Endothelial cell (in vitro differentiated cells): ENCODE results near the gene RINL. TPM values are rescaled to one million over a fixed set of nuclear protein-coding genes. Genes with fewer than 3 reads are reported as not detected.
A peak's percentile ranks its signal among the peaks of the same experiment; 100 is the strongest.

Experiments used
- DNase-seq: peaks from one replicate; pipeline ENCODE4 v3.0.0; 2021; ENCODE audit warnings: low spot score
- H3K27ac Mint-ChIP-seq: one replicate; pipeline ENCODE4 v1.8.0; 2021; ENCODE audit warnings: mixed read lengths, inconsistent platforms; ENCODE audit not compliant: unreplicated experiment
- H3K27me3 Mint-ChIP-seq: one replicate; pipeline ENCODE4 v1.8.0; 2021; ENCODE audit warnings: mild to moderate bottlenecking, moderate library complexity, mixed read lengths, inconsistent platforms; ENCODE audit not compliant: unreplicated experiment
- H3K36me3 Mint-ChIP-seq: one replicate; pipeline ENCODE4 v1.8.0; 2021; ENCODE audit warnings: mild to moderate bottlenecking, low read depth, mixed read lengths, inconsistent platforms; ENCODE audit not compliant: unreplicated experiment
- H3K4me1 Mint-ChIP-seq: one replicate; pipeline ENCODE4 v1.8.0; 2021; ENCODE audit warnings: mild to moderate bottlenecking, mixed read lengths, inconsistent platforms; ENCODE audit not compliant: unreplicated experiment
- H3K4me3 Mint-ChIP-seq: one replicate; pipeline ENCODE4 v1.8.0; 2021; ENCODE audit warnings: mild to moderate bottlenecking, mixed read lengths, inconsistent platforms; ENCODE audit not compliant: unreplicated experiment
- H3K9me3 Mint-ChIP-seq: one replicate; pipeline ENCODE4 v1.8.0; 2021; ENCODE audit warnings: mixed read lengths, inconsistent platforms; ENCODE audit not compliant: unreplicated experiment
- total RNA-seq: library from RNA; stranded (reverse); fragmentation: NEBNext Ultra II Directional; extraction: Animal tissue kit (Norgen Biotek cat#: 25700); gene quantifications from one replicate; pipeline ENCODE4 v1.2.1, GENCODE V29; 2021; ENCODE audit not compliant: unreplicated experiment
- TF ChIP-seq, protein P1 (sequence below): fragments of 200-600 bp; sonication (generic); IDR thresholded peaks from one replicate; pipeline ENCODE4 v1.5.0; 2021; ENCODE audit warnings: antibody characterized with exemption; ENCODE audit not compliant: unreplicated experiment

The RINL gene
- total RNA-seq, 1 donor from 2014 or later, result 5.6 TPM

DNA sequence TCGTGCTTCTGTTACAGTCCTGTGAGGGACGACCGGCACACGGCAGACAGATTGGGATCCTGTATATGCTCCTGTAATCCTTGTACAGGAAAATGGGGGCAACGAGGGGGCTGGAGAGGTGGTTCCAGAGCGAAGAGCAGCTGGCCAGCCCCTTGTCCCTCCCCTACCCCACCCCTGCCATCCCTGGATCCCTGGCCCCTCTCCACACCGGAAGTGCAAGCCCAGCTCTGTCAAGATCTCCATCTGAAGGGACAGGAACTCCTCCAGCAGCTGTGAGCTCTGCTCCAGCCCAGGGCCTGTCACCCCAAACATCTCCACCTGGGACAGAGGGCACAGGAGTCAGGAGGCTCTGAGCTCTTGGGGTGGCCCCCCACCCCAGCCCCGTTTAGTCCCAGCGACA lies 39.4 kb upstream of the RINL start:
- TF ChIP-seq, protein P1, sequence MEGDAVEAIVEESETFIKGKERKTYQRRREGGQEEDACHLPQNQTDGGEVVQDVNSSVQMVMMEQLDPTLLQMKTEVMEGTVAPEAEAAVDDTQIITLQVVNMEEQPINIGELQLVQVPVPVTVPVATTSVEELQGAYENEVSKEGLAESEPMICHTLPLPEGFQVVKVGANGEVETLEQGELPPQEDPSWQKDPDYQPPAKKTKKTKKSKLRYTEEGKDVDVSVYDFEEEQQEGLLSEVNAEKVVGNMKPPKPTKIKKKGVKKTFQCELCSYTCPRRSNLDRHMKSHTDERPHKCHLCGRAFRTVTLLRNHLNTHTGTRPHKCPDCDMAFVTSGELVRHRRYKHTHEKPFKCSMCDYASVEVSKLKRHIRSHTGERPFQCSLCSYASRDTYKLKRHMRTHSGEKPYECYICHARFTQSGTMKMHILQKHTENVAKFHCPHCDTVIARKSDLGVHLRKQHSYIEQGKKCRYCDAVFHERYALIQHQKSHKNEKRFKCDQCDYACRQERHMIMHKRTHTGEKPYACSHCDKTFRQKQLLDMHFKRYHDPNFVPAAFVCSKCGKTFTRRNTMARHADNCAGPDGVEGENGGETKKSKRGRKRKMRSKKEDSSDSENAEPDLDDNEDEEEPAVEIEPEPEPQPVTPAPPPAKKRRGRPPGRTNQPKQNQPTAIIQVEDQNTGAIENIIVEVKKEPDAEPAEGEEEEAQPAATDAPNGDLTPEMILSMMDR, result no peak
- peaks cover 15% of the 10 kb centered on the region for H3K4me1 Mint-ChIP-seq

DNA sequence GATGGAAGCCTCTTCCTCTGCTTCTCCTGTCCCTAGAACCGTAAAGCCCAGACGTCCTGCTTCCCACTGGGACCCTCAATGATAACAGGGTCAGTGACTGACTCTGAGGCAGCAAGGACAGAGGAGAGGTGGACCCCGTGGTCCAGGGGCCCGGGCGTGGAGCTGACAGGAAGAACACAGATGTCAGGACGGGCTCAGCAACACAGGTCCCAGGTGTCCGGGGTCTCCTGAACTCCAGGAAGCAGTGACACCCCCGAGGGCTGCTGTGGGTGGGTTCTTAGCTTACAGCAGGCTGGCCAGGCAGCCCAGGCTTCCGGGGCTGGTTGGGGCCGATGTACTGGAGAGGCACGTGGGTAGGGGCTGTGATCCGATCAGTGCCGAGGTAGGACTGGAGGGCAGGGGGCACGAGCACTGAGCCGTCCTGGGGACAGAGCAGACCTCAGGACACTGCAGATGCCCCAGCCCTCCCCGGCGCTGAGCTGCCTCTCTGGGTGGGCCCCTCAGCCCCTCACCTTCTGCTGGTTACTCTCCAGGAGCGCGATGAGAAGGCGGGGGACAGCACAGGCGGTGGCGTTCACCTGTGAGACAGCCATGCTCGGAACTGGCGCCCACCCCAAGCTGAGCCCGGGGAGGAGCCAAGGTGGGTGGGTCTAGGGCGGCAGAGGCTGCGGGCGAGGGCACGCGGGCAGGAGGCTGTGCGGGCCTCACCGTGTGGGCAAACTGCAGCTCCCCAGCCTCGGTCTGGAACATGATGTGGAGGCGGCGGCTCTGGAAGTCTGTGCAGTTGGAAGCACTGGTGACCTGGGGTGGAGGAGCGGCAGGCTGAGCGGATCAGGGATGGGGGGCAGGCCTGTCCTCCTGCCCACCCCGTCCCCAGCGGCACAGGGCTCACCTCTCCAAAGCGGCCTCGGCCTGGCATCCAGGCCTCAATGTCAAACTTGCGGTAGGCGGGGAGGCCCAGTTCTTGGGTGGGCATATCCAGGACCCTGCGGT lies 37.5 kb upstream of the RINL start:
- TF ChIP-seq, protein P1, result no peak
- Mint-ChIP-seq H3K36me3 (peaks cover 3% of the 10 kb centered on the region), H3K27ac (peak overlapping the region; percentile 42), H3K27me3 (peaks cover 12% of the 10 kb centered on the region), H3K9me3 (no peaks in the 10 kb centered on the region), H3K4me1 (peaks cover 11% of the 10 kb centered on the region), H3K4me3 (peak overlapping the region; percentile 24)
- no peak for DNase-seq

More for the DNA sequence above, 39.4 kb upstream of the RINL start:
- no peak for DNase-seq
- Mint-ChIP-seq H3K9me3 (no peaks in the 10 kb centered on the region), H3K27me3 (peaks cover 10% of the 10 kb centered on the region), H3K27ac (no peak overlapping the region), H3K36me3 (peaks cover 4% of the 10 kb centered on the region), H3K4me3 (no peak overlapping the region)

DNA sequence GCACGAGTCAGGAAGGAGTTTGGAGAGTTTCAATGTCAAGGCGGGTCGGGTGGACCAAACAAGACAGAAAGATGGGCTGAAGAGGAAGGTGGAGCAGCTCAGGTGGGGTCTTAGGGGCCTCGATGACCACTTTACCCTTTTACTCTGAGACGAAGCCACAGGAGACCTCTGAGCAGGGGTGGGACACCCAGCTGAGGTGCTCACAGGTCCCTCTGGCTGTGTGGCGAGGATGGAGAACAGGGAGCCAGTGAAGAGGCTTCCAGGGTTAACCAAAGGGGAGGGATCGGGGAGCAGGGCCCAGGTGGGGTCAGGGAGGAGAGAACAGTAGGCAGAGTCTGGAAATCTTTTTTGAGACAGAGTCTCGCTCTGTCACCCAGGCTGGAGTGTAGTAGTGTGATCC lies 35.9 kb upstream of the RINL start:
- peaks cover 6% of the 10 kb centered on the region for H3K4me1 Mint-ChIP-seq
- peaks cover 4% of the 10 kb centered on the region for H3K36me3 Mint-ChIP-seq
- H3K9me3 Mint-ChIP-seq, result no peaks in the 10 kb centered on the region
- TF ChIP-seq, protein P1, result no peak
- H3K27ac Mint-ChIP-seq, result no peak overlapping the region
- H3K4me3 Mint-ChIP-seq, result peak overlapping the region; percentile 20
- DNase-seq, result no peak
- H3K27me3 Mint-ChIP-seq, result peaks cover 12% of the 10 kb centered on the region

DNA sequence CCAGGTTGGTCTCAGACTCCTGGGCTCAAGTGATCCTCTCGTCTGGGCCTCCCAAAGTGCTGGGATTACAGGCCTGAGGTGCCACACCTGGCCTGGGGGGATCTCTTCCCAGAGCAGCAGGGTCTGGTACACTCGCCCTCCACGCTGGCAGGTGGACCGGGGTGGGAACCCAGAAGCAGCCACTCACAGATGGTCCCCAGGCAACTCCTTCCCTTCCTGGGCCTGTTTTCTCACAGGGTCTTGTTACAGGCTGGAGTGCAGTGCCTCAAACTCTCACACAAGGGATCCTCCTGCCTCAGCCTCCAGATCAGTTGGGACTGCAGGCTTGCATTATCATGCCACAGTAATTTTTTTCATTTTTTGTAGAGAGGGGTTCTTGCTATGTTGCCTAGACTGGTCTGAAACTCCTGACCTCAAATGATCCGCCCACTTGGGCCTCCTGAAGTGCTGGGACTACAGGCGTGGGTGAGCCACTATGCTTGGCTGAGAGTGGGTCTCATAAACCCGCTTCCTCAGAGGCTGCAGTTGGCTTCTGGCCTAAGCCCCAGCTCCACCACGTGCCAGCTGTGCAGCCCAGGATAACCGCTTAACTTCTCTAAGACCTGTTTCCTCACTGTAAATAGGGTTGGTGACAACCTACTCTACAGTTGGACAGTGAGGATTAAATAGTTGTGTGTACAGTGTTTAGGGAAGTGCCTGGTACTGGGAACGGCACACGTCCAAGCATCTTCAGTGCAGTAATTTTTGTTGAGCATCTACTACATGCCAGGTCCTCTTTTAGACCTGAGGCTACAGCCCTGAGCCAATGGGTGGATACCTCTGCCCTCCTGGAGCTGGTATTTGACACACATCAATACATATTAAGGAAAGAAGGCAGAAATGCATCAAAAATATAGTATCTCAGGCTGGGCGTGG lies 34.8 kb upstream of the RINL start:
- Mint-ChIP-seq H3K27me3 (peaks cover 13% of the 10 kb centered on the region), H3K36me3 (peaks cover 6% of the 10 kb centered on the region), H3K4me1 (peaks cover 6% of the 10 kb centered on the region), H3K9me3 (no peaks in the 10 kb centered on the region), H3K27ac (no peak overlapping the region), H3K4me3 (no peak overlapping the region)
- TF ChIP-seq, protein P1, result no peak
- no peak for DNase-seq
